ENCODE measurements around the gene AIFM2.
"Not testable (repeated sequence)": the region's sequence is repeated elsewhere in the genome, so short reads cannot be mapped to it uniquely, and the experiment has no call there.

AIFM2 gene

DNA sequence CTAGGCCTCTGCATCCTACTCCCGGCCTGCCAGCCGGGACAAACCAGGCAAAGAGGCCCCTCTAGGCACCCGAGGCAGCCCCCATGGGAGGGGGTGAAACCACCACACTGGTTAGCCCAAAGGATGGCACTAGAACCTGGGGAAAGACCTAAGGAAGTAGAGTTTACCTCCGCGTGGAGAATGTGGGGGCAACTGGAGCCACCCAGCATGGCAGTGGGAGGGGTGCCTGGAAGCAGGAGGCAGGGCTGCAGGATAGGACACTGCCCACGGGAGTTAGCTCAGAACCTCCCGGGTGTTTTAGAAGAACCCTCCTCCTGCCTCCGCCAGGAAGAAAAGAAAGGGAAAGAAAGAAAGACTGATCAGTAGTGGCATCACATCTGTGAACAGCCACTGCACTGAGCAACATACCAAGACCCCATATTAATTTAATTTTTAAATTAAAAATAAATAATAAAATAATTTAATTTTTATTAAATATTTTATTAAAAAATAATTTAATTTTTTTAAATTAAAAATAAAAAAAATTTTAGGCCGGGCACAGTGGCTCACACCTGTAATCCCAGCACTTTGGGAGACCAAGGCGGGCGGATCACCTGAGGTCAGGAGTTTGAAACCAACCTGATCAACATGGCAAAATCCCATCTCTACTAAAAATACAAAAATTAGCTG is 11.2 kb downstream of the AIFM2 start:
- DNase-seq = no peak

DNA sequence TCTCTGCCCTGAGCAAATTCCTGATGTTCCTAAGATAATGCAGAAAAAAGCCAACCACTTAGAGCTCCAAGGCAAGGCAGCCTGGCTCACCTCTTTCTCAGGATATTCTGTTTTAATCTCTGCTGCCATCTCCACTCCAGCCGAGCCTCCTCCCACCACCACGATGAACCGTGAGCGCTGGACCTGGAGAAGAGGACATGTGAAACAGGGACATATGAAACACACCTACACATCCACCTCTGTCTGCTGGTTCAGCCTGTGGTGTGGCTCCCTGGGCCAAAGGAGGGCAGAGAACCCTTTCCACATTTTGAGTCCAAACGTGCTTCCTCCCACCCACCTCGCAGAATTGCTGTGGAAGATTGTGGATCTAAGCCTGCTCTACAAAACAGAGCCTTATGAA is 12.2 kb downstream of the AIFM2 start:
- no peak for DNase-seq

DNA sequence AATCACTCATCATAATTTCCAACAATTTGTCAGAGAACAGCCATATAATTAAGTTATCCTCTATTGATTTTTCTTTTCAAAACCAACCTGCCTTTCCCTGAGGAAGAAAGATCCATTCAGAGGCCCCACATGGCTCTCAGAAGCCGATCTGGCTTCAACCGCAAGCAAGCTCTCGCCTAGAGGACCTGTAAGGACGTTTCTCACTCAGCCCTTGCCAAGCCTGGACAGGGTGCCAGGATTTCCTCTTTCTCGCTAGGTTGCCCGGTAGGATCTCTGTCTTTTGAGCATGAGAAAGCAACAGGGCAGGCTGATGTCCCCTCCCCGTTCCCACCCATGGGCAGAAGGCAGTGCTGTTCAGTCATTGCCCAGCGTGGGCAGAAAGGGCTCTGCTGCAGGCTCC is 13.0 kb downstream of the AIFM2 start:
- DNase-seq = no peak

DNA sequence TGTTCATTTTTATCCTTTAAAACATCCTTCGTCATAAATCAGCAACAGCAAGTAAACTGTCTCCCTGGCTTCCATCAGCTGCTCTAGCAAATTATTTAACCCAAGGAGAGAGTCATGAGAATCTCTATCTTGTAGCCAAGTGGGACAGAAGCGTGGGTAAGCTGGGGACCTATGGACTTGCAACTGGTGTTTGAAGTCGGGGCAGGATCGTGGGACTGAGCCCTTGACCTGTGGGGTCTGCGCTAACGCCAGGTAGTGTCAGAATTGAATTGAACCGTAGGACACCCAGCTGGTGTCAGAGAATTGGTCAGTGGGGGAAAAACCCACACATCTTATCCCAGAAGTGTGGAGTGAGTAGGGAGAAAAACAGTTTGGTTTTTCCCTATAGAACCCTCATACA is 13.4 kb downstream of the AIFM2 start:
- no peak for DNase-seq

DNA sequence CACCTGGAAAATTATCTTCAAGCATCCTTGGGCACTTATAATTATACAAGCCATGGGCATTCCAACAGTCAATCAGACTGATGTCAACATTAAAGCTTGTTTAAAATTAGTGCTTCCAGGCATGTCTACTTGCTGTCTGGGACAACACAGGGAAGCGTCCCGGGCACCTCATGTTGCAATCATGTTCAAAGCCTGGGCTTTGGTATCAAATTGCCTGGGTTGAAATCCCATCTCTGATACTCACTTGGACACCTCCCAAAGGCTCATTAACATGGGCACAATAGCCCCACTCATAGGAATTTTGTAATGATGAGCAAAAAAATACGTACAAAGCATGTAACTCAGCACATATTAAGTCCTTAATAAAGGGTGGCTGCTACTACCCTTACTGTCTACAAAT is 14.4 kb downstream of the AIFM2 start:
- DNase-seq = no peak

- no peak for DNase-seq
Observed at GRCh38 chr10:70117646-70118045, 15.0 kb downstream of the AIFM2 start.

- peak; percentile 6 for DNase-seq
Observed at GRCh38 chr10:70115948-70116682, 16.5 kb downstream of the AIFM2 start.

DNA sequence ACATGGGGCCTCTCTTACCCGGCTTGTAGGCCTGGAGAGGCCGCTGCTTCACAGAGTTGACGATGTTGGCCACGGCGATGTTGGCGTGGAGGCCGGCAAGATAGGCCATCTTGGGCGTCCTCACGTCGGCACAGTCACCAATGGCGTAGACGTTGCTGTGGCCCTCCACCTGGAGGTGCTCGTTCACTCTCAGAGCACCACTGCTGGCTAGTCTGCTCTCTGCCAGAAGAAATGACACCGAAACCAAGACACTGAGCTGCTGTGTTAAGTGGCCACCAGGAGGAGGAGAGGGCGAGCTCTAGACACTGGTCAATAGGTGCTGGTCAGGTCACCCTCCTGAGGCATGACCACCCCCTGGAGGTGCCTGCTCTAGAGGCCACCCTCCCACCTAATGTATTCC is 17.7 kb downstream of the AIFM2 start:
- no peak for DNase-seq

- DNase-seq = no peak
Observed at GRCh38 chr10:70112071-70112470, 20.6 kb downstream of the AIFM2 start.

DNA sequence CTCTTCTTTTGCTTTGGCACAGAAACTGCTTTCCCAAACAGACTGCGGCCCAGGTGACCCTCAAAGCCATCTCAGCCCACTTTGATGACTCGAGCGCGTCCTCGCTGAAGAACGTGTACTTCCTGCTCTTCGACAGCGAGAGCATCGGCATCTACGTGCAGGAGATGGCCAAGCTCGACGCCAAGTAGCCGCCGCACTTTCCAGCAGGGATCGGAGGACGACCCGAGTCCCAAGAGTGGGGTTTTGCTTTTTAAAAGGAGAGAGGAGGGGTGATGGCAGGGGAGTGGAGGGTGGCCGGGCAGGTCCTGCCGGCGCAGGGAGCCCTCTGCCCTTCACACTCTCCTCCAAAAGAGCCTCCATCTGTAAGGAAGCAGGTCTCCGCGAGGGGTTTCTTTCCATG is 21.1 kb downstream of the AIFM2 start:
- DNase-seq = no peak

DNA sequence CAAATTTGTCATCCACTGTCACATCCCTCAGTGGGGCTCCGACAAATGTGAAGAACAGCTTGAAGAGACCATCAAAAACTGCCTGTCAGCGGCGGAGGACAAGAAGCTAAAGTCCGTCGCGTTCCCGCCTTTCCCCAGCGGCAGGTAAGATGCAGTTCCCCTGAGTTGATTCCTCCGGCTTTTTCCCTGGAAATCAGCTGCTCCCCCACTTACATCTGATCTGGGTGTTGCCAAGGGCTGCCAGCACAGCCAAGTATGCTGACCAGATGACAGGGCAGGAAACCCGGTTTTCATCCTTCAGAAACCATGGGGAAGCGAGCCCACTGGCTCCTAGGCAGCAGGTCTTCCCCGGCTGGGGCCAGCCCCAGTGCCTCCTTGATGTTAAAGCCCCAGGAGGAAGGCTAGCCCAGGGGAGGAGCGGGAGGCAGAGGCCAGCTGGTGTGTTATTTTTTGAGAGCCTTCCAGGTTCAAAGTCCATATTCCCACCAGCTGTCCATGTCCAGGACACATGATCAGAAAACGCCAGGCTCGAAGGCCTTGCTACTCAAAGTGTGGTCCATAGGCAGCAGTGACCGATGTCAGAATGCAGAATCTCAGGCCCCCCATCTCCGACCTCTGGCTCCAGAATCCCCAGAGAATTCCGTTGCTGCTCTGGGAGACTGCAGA is 23.4 kb downstream of the AIFM2 start:
- no peak for DNase-seq

DNA sequence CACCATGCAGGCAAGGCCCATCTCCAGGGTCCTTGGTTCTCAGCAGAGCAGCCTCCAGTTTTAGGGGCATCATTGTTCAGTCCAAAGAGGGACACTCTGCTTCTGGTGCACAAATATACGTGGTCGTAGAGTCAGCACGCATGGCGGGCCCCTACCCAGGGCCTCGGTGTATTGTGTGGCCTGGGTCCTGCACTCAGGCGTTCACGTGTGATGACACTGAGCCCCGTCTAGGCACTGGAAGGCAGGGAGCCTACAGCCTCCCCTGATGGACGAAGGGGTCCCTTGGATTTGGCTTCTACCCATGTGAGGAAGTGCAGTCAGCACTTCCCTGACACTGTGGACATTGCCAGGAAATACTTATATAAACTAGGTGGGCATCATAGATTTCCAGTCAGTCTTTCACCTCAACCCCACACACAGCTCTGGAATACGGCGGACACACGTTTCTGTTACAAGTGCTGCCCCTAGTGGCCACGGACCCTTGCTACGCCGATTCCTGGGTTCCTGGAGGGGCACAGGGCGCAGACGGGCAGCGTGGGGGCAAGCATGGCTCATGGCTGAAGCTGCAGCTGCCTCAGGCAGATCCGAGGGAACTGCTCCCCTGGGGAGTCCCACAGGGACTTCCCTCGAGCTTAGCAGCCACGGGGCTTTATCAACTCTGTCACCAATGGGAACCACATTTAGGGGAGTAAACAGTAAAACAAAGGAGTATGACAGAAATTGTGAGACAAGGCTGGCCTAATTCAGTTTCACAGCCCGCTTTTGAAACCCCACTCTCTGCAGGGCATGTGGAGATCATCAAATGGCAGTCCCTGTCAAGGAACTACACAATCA is 25.4 kb downstream of the AIFM2 start:
- no peak for DNase-seq

DNA sequence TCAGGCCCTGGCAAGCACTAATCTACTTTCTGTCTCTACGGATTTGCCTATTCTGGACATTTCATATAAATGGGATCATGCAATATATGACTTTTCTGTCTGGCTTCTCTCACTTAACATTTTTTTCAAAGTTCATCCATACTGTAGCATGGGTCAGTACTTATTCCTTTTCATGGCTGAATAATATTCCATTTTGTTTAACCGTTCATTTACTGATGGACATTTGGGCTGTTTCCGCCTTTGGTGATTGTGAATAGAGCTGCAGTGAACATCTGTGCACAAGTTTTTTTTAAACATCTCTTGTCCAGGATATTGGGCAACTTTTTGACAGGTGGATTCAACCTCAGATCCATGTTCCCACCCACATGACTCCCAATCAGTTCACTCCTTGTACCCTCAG is 31.0 kb downstream of the AIFM2 start:
- no peak for DNase-seq

DNA sequence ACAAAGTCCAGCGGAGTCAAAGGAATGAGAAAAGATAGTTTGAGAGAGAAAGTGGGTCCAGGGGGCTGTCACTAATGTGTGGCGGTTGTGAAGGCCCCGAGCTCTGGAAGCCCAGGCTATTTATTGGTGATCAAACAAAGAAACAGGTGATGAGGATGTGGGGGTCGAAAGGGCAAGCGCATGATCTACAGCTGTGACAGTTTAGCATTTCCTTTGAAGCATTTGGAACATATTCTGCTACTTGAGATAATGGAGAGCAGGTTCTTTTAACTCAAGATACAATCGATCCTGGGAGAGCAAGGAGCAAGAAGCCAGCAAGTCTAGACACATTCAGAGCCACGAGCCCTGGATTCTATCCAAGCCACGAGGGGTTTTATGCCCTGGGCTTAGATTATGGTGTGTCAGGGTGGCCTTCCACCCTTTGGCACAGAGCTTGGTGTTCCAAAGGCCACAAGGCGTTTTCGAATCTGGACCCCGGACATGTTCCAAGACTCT is 31.5 kb downstream of the AIFM2 start:
- DNase-seq = not testable (repeated sequence)

- DNase-seq = no peak
Observed at GRCh38 chr10:70098271-70098670, 34.4 kb downstream of the AIFM2 start.

DNA sequence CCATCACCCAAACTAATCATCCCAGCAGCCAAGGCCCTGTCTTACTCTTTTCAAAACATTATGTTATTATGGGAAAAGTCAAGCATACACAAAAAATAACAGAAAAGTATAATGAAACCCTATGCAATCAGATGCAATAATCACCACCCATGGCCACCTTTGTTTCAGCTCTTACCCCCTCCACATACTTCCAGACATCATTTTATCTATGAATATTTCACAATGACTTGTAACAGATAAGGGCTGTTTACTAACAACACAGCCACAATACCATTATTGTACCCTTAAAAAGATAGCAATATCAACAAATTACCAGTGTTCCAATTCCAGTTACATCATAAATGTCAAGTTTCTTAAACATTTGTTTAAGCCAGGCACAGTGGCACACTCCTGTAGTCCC is 35.2 kb downstream of the AIFM2 start:
- no peak for DNase-seq

DNA sequence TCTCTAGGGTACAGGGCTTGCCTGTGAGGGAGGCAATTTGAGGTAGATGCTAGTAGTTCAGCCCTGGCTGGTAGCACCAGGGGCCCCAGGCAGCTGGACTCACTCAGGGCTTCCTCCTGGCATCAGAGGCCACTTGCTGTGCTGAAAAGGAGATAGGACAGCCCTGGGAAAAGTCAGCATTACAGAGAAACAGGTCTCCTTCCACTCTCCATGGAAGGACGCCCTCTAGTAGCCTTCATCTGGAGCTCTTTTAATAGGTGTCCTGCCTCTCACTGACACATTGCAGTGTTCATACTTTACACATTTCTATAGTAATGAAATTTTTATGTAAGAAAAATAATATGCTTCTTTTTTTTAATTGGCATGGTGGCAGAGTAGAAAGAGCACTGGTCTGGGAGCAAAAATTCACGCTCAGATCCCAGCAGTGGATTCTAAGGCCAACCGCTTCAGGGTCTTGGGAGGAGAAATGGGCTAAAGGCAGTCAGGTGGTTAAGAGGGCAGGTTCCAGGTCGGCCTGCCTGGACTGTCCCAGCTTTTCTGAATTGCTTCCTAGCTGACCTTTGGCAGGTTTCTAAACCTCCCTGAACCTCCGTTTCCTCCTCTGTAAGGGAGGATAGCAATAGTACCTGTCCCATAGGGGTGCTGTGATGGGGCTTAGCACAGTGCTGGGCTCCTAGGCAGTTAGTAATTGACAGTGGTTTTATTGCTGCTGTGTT is 35.8 kb downstream of the AIFM2 start:
- DNase-seq = no peak

GRCh38 chr10:70096016-70096704 is 36.5 kb downstream of the AIFM2 start:
- DNase-seq = no peak

GRCh38 chr10:70094250-70094649 is 38.4 kb downstream of the AIFM2 start:
- DNase-seq = no peak

- no peak for DNase-seq
Observed at GRCh38 chr10:70093335-70093944, 39.2 kb downstream of the AIFM2 start.

- DNase-seq = no peak
Observed at GRCh38 chr10:70092389-70092718, 40.3 kb downstream of the AIFM2 start.

DNA sequence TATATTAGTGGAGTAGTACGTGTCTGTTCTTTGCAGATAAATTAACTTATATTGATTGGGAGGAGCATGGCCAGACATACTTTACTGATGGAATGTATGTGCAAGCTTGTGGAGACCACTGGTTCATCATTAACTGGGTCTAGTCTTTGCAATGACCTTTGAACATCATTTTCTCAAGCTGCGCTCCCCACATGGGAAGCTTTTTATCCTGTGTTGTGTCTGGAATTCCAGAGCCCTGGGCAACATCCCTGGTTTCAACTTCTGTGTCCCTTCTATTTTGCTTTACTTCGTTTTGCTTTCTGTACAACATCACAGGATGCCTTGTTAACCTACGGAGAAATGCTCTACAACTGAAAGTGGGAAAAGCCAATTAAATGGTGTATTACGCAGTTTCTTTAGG is 41.7 kb downstream of the AIFM2 start:
- DNase-seq = no peak

Measured in NCI-H774 (cell line).